ENCODE measurements around the gene FDPS.
"Not testable (repeated sequence)": the region's sequence is repeated elsewhere in the genome, so short reads cannot be mapped to it uniquely, and the experiment has no call there.

Gene FDPS

GRCh38 chr1:155285631-155286044 is 23.0 kb upstream of the FDPS start:
- DNase-seq (ENCODE audit: low read depth, low spot score): no peak

- DNase-seq (ENCODE audit: low read depth, low spot score): no peak
Measured at GRCh38 chr1:155286544-155286943, 22.1 kb upstream of the FDPS start.

DNA sequence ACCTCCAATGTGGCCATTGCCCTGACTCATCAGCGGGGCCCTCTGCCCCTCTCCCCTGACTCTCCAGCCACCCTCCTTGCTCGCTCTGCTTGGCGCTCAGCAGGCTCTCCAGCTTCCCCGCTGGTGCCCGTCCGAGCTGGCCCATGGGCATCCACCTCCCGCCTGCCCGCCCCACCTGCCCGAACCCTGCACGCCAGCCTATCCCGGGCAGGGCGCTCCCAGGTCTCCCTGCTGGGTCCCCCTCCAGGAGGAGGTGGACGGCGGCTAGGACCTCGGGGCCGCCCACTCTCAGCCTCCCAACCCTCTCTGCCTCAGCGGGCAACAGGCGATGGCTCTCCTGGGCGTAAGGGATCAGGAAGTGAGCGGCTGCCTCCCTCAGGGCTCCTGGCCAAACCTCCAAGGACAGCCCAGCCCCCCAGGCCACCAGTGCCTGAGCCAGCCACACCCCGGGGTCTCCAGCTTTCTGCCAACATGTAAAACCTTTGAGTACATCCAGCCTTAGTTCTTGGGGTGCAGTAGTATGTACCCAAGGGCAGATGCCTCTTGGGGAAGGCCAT is 20.6 kb upstream of the FDPS start:
- DNase-seq (ENCODE audit: low read depth, low spot score): no peak

DNA sequence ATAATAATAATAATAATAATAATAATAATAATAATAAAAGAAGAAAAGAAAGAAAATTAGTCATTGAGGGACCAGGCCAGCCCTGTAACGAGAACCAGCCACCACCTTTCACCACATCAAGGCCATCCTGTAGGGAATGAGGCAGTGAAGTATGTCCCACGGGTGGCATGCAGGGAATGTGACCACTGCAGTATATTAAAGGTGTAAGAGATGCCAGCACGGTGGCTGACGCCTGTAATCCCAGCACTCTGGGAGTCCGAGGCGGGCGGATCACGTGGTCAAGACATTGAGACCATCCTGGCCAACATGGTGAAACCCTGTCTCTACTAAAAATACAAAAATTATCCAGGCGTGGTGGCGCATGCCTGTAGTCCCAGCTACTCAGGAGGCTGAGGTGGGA is 17.7 kb upstream of the FDPS start:
- not testable (repeated sequence) for DNase-seq (ENCODE audit: low read depth, low spot score)

DNA sequence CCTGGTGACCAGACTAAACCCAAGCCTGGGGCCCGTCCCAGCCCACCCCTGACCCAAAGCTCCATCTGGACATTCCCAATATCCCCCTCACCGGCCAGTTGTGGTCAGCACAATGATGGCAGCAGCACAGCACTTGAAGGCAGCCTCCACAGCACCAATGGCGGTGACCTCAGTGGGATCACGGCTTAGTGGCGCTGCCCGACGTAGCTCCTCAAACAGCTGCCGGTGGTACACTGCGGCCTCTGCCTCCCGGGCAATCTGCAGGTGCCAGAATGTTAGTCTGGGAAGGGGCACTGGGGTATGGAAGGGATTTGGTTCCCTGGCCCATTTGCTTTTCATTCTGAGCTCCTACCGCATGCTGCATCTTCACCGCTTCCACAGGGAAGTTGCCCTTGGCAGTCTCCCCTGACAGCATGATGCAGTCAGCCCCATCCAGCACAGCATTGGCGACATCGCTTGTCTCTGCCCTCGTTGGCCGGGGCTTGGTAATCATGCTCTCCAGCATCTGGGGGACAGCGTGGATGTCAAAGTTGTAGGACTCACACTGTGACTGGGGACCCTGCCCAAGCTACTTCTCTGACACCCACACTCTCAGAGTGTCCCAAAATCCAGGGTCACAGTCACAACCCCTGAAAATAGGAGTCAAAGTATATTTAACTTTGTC is 15.4 kb upstream of the FDPS start:
- no peak for DNase-seq (ENCODE audit: low read depth, low spot score)

GRCh38 chr1:155294520-155295182 is 14.0 kb upstream of the FDPS start:
- no peak for DNase-seq (ENCODE audit: low read depth, low spot score)

DNA sequence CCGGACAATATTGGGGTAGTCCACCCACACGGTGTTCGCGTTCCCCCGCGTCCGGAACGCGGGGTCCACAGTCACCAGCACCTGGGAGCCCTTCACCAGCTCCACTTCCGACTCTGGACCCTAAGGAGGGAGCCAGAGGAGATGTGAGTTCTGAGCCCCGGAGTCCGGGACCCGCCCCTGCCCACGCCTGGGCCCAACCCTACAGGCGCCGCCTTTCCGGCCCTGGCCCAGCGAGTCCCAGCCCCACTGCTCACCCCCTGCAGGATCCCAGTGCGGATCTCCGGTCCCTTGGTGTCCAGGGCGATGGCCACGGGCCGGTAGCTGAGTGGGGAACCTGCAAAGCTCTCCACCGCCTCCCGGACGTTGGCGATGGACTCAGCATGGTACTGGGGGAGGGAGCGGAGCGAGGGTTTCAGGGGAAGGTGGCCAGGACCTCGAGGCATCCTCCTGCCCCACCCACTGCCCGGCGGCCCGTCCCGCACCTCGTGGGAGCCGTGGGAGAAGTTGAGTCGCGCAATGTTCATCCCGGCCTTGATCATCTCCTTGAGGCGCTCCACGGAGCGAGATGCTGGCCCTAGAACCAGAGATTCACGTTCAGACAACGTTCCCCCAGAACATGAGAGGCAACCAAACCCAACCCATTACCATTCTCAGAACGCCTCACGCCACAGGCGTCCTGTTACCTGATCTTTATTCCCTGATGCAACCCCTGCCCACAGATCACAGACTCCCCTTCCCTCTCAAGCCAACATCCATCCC is 13.3 kb upstream of the FDPS start:
- DNase-seq (ENCODE audit: low read depth, low spot score): no peak

- DNase-seq (ENCODE audit: low read depth, low spot score): no peak
Measured at GRCh38 chr1:155295942-155296267, 12.8 kb upstream of the FDPS start.

GRCh38 chr1:155296661-155297060 is 12.0 kb upstream of the FDPS start:
- no peak for DNase-seq (ENCODE audit: low read depth, low spot score)

DNA sequence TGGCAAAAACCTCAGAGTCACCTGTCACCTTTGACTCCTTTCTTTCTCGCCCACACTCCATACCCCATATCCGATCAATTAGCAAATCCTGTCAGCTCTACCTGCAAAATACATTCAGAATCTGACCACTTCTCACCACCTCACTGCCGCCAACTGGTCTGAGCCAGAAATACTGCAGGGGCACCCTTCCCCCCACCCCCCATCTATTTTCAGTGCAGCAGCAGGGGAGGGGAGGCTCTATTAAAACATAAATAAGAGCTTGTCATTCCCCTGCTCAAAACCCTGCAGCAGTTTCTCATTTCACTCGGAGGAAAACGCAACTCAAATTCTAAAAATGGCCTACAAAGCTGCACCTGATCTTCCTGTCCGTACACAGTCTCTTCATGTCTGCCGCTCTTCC is 11.3 kb upstream of the FDPS start:
- no peak for DNase-seq (ENCODE audit: low read depth, low spot score)

DNA sequence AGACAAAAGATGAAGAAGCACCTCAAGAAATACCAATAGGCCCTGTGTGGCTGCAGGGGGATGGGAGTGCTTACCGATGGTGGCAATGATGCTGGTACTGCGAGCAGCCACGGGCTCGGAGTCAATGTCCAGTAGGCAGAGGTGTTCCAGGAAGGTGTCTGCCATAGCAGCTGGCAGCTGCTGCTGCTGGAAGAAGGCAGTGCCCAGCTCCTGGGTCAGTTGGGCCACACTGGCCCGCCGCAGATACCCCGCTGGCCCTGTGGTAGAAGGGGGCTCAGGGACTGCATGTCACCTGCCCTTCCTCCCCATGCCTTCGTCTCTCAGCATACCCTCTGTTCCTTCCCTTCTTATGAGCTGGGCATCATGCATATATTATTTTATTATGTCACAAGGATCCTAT is 8.6 kb upstream of the FDPS start:
- no peak for DNase-seq (ENCODE audit: low read depth, low spot score)

DNA sequence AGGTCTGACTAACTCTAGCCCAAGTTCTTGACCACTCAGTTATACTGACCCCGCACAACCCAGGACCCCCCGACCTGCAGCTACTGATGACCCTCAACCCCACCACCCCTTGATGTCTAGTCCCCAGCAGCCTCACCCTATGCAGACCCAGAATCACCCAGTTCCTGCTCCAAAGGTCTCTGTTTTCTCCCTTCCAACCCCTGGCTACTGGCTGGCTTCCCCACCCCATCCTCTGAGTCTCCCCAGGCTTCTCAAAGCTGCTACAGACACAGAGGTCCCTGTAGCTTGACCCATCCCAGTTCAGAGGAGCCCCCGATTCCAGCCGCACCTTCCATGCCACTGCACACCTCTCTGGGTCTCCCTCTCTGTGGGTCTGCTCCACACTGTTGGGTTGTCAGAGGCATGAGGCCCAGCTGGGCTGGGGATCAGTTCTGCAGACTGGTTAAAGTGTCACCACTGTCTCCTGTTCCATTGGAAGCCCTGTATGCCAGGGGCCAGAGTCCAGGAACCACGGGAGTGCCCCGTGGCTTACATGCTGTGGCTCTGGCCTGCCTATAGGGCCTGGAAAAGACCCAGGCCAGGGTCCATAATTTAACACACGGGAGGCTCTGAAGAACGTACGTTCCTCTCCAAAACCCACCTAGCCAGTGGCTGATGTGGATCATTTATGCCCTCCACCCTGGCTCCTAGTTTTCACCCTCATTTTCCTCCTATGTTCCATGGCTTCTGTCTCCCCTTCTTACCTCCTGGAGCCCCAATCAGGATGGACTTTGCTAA is 7.9 kb upstream of the FDPS start:
- no peak for DNase-seq (ENCODE audit: low read depth, low spot score)

- no peak for DNase-seq (ENCODE audit: low read depth, low spot score)
Measured at GRCh38 chr1:155301342-155301841, 7.3 kb upstream of the FDPS start, which contains the start of gene PKLR. Gene PKLR, minus strand, starts transcription at chr1:155301438. Its CDS starts 43 bp downstream, at chr1:155301395.

- no peak for DNase-seq (ENCODE audit: low read depth, low spot score)
Measured at GRCh38 chr1:155304558-155305063, 4.1 kb upstream of the FDPS start.

- peak; percentile 39 for DNase-seq (ENCODE audit: low read depth, low spot score)
Measured at GRCh38 chr1:155305881-155306391, 2.7 kb upstream of the FDPS start.

DNA sequence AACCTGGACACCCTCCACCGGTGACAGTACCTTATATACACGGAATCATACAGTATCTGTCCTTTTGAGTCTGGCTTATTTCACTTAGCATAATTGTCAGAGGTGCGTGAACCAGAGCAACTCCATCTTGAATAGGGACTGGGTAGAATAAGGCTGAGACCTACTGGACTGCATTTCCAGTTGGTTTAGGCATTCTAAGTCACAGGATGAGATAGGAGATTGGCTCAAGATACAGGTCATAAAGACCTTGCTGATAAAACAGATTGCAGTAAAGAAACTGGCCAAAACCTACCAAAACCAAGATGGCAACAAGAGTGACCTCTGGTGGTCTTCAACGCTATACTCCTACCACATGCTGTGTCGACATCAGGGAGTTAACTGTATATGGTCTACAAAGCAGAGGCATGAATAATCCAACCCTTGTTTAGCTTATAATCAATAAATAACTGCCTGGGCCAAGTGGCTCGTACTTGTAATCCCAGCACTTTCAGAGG is 1.4 kb upstream of the FDPS start:
- peak; percentile 40 for DNase-seq (ENCODE audit: low read depth, low spot score)

DNA sequence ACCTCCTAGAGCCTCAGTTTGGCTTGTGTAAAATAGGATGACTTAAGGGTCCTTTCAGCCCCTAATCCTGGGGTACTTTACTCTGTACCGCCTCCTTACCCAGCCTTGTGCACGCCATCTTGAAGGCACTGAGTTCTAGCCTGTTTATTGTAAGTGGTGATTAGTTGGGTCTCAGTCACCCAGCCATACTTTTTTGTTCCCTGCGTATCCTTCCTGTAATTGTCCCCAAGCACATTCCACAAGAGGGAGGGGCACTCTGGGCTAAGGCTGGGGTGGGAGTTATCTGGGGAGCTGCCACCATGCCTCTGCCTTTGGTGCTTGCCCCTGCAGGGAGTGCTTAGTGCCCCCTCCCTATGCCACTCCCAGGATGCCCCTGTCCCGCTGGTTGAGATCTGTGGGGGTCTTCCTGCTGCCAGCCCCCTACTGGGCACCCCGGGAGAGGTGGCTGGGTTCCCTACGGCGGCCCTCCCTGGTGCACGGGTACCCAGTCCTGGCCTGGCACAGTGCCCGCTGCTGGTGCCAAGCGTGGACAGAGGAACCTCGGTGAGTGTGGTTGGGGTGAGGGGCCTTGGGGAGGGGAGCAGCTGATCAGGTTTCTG is 856 bp downstream of the FDPS start:
- DNase-seq (ENCODE audit: low read depth, low spot score): peak; percentile 43

DNA sequence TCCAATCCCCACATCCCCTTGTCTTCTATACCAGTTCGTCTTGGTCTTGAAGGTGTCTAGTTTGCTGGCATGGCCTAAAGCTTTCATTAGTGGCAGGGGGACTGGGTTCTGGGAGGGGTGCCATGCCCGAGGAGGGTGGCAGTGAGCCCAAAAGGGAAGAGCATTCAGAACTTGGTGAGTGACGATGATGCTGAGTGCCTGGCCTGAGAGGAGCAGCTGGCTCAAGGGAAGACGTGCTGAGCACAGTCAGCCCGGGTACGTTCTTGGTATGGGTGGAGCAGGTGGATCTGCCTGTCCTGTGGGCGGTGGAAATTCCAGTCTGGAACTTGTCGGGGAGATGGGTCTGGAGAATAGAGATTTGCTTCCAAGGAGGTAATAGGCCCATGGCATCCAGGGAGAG is 4.6 kb downstream of the FDPS start:
- no peak for DNase-seq (ENCODE audit: low read depth, low spot score)

DNA sequence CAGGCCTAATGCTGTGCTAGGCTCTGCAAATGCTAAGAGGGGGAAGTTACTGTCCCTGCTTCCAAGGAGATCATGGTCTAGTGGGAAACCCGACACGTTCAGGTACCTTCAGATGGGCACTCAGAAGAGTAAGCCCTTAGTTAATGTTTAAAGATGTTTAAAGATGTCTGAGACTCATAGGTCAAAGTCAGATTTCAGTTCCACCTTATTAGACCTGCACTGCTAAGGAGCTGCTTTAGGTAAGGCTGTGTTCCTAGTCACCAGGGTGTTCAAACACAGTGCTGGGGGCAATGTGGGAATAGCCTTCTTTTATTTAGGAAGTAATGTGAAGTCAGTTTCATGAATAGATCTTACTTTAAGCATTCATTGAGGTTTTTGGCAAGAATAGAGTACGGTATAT is 8.3 kb downstream of the FDPS start:
- no peak for DNase-seq (ENCODE audit: low read depth, low spot score)

- no peak for DNase-seq (ENCODE audit: low read depth, low spot score)
Measured at GRCh38 chr1:155318082-155318481, 9.4 kb downstream of the FDPS start.

- no peak for DNase-seq (ENCODE audit: low read depth, low spot score)
Measured at GRCh38 chr1:155319536-155319935, 10.9 kb downstream of the FDPS start.

All from astrocyte of the hippocampus (primary cell).